Measurements from ENCODE around the gene INPP5A. TPM values are rescaled to one million over a fixed set of nuclear protein-coding genes. Genes with fewer than 3 reads are reported as not detected.

The INPP5A gene
- total and polyA plus RNA-seq, 2 of the 13 experiments (the other 11 are each of a cell fraction or from before 2014, with no cell fraction given), result 17.5 to 37.9 TPM

DNA sequence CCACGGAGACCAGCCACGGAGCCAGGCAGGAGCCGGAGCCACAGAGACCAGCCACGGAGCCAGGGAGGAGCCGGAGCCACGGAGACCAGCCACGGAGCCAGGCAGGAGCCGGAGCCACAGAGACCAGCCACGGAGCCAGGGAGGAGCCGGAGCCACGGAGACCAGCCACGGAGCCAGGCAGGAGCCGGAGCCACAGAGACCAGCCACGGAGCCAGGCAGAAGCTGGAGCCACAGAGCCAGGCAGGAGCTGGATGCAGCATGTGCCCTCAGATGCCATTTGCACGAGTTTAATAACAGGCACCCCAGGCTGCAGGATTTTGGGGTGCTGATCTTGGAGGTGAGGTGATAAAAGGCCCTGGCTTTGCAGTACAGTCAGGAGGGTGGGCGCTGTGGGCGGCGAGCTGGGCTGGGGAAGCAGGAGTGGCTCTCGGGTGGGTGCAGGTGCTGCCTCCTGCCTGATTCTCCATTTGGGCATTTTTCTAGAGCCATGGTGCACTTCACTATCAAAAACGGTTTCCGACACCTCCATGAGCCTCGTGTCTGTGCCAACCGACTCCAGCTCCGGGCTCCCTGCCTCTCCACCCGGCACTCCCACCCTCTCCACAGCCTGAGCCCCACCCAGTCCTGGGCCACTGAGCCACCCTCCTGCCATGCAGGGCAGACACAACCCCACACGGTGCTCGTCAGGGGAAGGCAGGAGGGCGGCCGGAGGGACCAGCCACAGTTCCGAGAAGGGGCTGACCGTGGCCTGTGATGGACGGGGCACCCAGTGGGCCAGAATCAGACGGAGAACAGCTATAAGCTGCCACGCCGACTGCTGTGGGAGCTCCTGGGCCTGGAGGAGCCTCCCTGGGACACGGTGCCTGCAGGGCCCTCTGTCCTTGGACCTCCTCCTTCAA, 289.2 kb downstream of the INPP5A start:
- no peaks in the 10 kb centered on the region for H3K79me2 ChIP-seq (ENCODE audit: insufficient read depth, low read length)
- intact Hi-C loops (cut with micrococcal nuclease; ENCODE audit: unreplicated experiment) (no loop called here), in situ Hi-C loops (cut with HindIII; ENCODE audit: extremely low pct_ligation_motif_present, low pct_unique_long_range_greater_than_20kb) (no loop called here)
- no peak for FAIRE-seq
- H3K4me1 ChIP-seq (ENCODE audit: insufficient read depth, low read length), result peaks cover 10% of the 10 kb centered on the region
- ChIA-PET POLR2A (no interaction called here), CTCF (ENCODE audit: low intra/inter-chr PET ratio, low total read pairs) (no interaction called here)
- no peak for DNase-seq (ENCODE audit: low spot score)
- H3K9me3 ChIP-seq (ENCODE audit: low read length), result peaks cover 35% of the 10 kb centered on the region
- no peak overlapping the region for H3K4me2 ChIP-seq (ENCODE audit: low read depth, low read length)
- TF ChIP-seq ZNF766 (CRISPR knock-in tag; IDR thresholded peaks at IDR 0.05; ENCODE audit: borderline replicate concordance) (no peak), ZNF263 (CRISPR knock-in tag; IDR thresholded peaks at IDR 0.05) (no peak), SP4 (CRISPR knock-in tag; IDR thresholded peaks at IDR 0.05) (no peak), CEBPG (CRISPR knock-in tag; IDR thresholded peaks at IDR 0.05) (no peak), ZNF816 (CRISPR knock-in tag; IDR thresholded peaks at IDR 0.05; ENCODE audit: borderline replicate concordance) (no peak), TARDBP (CRISPR knock-in tag; IDR thresholded peaks at IDR 0.05) (no peak), ZNF720 (CRISPR knock-in tag; IDR thresholded peaks at IDR 0.05) (no peak), TAF15 (IDR thresholded peaks at IDR 0.05; ENCODE audit: low read depth, low read length, poor library complexity, severe bottlenecking) (no peak), MATR3 (CRISPR knock-in tag; IDR thresholded peaks at IDR 0.05) (no peak), ZNF775 (CRISPR knock-in tag; IDR thresholded peaks at IDR 0.05; ENCODE audit: borderline replicate concordance) (no peak)
- TF ChIP-seq, protein P1, sequence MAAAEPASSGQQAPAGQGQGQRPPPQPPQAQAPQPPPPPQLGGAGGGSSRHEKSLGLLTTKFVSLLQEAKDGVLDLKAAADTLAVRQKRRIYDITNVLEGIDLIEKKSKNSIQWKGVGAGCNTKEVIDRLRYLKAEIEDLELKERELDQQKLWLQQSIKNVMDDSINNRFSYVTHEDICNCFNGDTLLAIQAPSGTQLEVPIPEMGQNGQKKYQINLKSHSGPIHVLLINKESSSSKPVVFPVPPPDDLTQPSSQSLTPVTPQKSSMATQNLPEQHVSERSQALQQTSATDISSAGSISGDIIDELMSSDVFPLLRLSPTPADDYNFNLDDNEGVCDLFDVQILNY (CRISPR knock-in tag; conservative IDR thresholded peaks at IDR 0.05), result no peak
- TF ChIP-seq, protein P2, sequence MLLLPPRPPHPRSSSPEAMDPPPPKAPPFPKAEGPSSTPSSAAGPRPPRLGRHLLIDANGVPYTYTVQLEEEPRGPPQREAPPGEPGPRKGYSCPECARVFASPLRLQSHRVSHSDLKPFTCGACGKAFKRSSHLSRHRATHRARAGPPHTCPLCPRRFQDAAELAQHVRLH (CRISPR knock-in tag; IDR thresholded peaks at IDR 0.05; ENCODE audit: borderline replicate concordance, low read depth), result no peak
- TF ChIP-seq, protein P3, sequence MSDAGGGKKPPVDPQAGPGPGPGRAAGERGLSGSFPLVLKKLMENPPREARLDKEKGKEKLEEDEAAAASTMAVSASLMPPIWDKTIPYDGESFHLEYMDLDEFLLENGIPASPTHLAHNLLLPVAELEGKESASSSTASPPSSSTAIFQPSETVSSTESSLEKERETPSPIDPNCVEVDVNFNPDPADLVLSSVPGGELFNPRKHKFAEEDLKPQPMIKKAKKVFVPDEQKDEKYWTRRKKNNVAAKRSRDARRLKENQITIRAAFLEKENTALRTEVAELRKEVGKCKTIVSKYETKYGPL (CRISPR knock-in tag; IDR thresholded peaks at IDR 0.05), result no peak
- TF ChIP-seq, protein P4, sequence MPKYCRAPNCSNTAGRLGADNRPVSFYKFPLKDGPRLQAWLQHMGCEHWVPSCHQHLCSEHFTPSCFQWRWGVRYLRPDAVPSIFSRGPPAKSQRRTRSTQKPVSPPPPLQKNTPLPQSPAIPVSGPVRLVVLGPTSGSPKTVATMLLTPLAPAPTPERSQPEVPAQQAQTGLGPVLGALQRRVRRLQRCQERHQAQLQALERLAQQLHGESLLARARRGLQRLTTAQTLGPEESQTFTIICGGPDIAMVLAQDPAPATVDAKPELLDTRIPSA (CRISPR knock-in tag; IDR thresholded peaks at IDR 0.05; ENCODE audit: borderline replicate concordance), result no peak
- H3K9ac ChIP-seq (ENCODE audit: insufficient read depth, low read depth, low read length), result no peak overlapping the region
- WGBS (ENCODE audit: low lambda C conversion rate), result 88% methylated on average over 28 of the region's 36 CpGs
- H3K4me3 ChIP-seq (replicated peaks in 1 of 3; ENCODE audit: insufficient read depth in 1 of 3, low read depth in 2 of 3, low read length in 3 of 3), result no peak overlapping the region
- peak; percentile 22; the same call in 1 of the 3 replicates for ATAC-seq
- no peak overlapping the region for H3K27ac ChIP-seq (ENCODE audit: extremely low read length, insufficient read depth, low read length)
- H3K27me3 ChIP-seq (ENCODE audit: control insufficient read depth in 1 of 2, insufficient read depth in 2 of 2, low read length in 2 of 2), result peaks cover 0 to 20% of the 10 kb centered on the region in 2 experiments; a peak in 3 of 5 replicates
- no peaks in the 10 kb centered on the region for H4K20me1 ChIP-seq (ENCODE audit: insufficient read depth, low read length)
- BruUV-seq (replicated peaks), result no TSS peak
- no peak overlapping the region for H2AFZ ChIP-seq (ENCODE audit: low read length)
- no peaks in the 10 kb centered on the region for H3K36me3 ChIP-seq (replicated peaks in 1 of 2; ENCODE audit: control insufficient read depth in 1 of 2, insufficient read depth in 2 of 2, low read length in 2 of 2)

All from HepG2 (cell line).